Neural crest cell (in vitro differentiated cells): ENCODE data around the gene C1QTNF8. TPM values are rescaled to one million over a fixed set of nuclear protein-coding genes. Genes with fewer than 3 reads are reported as not detected.
A peak's percentile ranks its signal among the peaks of the same experiment; 100 is the strongest.

Source experiments
- DNase-seq: peaks from one replicate; pipeline ENCODE4 v3.0.0; 2021; ENCODE audit warnings: low read depth, mixed read lengths, low spot score
- H3K27ac Mint-ChIP-seq: one replicate; pipeline ENCODE4 v1.8.0; 2021; ENCODE audit warnings: mild to moderate bottlenecking, mixed read lengths; ENCODE audit not compliant: unreplicated experiment
- H3K27me3 Mint-ChIP-seq: 2 replicates; pipeline ENCODE4 v1.8.0; 2021; ENCODE audit warnings: low read depth, mild to moderate bottlenecking, mixed read lengths
- H3K36me3 Mint-ChIP-seq: 2 replicates; pipeline ENCODE4 v1.8.0; 2021; ENCODE audit warnings: low read depth, mild to moderate bottlenecking, mixed read lengths
- H3K4me1 Mint-ChIP-seq: 2 replicates; pipeline ENCODE4 v1.8.0; 2021; ENCODE audit warnings: mixed read lengths
- H3K4me3 Mint-ChIP-seq: one replicate; pipeline ENCODE4 v1.8.0; 2021; ENCODE audit warnings: mild to moderate bottlenecking, mixed read lengths
- H3K9me3 Mint-ChIP-seq: 2 replicates; pipeline ENCODE4 v1.8.0; 2021; ENCODE audit warnings: mixed read lengths
- CTCF ChIP-seq: fragments of 200-600 bp; sonication (generic); conservative IDR thresholded peaks from 2 replicates; pipeline ENCODE4 v1.5.0; 2021; ENCODE audit warnings: antibody characterized with exemption, mild to moderate bottlenecking
- total RNA-seq: library from RNA; stranded (reverse); gene quantifications from 2 replicates; pipeline ENCODE4 v1.2.1, GENCODE V29; 2021

C1QTNF8 gene
- total RNA-seq, 1 donor from 2014 or later = 0.19 TPM

GRCh38 chr16:1052721-1053120 lies 43.3 kb downstream of the C1QTNF8 start:
- no peak for DNase-seq
- Mint-ChIP-seq H3K4me1 (no peaks in the 10 kb centered on the region), H3K27ac (no peak overlapping the region), H3K27me3 (no peaks in the 10 kb centered on the region), H3K36me3 (no peaks in the 10 kb centered on the region), H3K9me3 (no peaks in the 10 kb centered on the region), H3K4me3 (no peak overlapping the region)
- TF ChIP-seq CTCF = no peak

- Mint-ChIP-seq H3K27ac (no peak overlapping the region), H3K36me3 (no peaks in the 10 kb centered on the region), H3K4me3 (no peak overlapping the region), H3K9me3 (no peaks in the 10 kb centered on the region), H3K4me1 (no peaks in the 10 kb centered on the region), H3K27me3 (no peaks in the 10 kb centered on the region)
- TF ChIP-seq CTCF = no peak
- DNase-seq = no peak
Observed at GRCh38 chr16:1051446-1051845, 44.6 kb downstream of the C1QTNF8 start.

GRCh38 chr16:1050921-1051320 lies 45.1 kb downstream of the C1QTNF8 start:
- no peaks in the 10 kb centered on the region for H3K4me1 Mint-ChIP-seq
- no peak overlapping the region for H3K27ac Mint-ChIP-seq
- H3K9me3 Mint-ChIP-seq = no peaks in the 10 kb centered on the region
- no peaks in the 10 kb centered on the region for H3K27me3 Mint-ChIP-seq
- no peak overlapping the region for H3K4me3 Mint-ChIP-seq
- DNase-seq = no peak
- no peaks in the 10 kb centered on the region for H3K36me3 Mint-ChIP-seq
- no peak for TF ChIP-seq CTCF

- Mint-ChIP-seq H3K36me3 (no peaks in the 10 kb centered on the region), H3K4me3 (no peak overlapping the region), H3K27ac (peak overlapping the region; percentile 62), H3K9me3 (no peaks in the 10 kb centered on the region), H3K27me3 (no peaks in the 10 kb centered on the region), H3K4me1 (no peaks in the 10 kb centered on the region)
- TF ChIP-seq CTCF = no peak
- no peak for DNase-seq
Observed at GRCh38 chr16:1050516-1050915, 45.5 kb downstream of the C1QTNF8 start.

GRCh38 chr16:1049976-1050247 lies 46.1 kb downstream of the C1QTNF8 start:
- no peaks in the 10 kb centered on the region for H3K4me1 Mint-ChIP-seq
- DNase-seq = no peak
- H3K9me3 Mint-ChIP-seq = no peaks in the 10 kb centered on the region
- TF ChIP-seq CTCF = no peak
- H3K36me3 Mint-ChIP-seq = no peaks in the 10 kb centered on the region
- H3K27me3 Mint-ChIP-seq = no peaks in the 10 kb centered on the region
- H3K27ac Mint-ChIP-seq = no peak overlapping the region
- H3K4me3 Mint-ChIP-seq = no peak overlapping the region
